Measurements from ENCODE around the gene SERPING1.
"Not testable (repeated sequence)": the region's sequence is repeated elsewhere in the genome, so short reads cannot be mapped to it uniquely, and the experiment has no call there.

SERPING1 gene

DNA sequence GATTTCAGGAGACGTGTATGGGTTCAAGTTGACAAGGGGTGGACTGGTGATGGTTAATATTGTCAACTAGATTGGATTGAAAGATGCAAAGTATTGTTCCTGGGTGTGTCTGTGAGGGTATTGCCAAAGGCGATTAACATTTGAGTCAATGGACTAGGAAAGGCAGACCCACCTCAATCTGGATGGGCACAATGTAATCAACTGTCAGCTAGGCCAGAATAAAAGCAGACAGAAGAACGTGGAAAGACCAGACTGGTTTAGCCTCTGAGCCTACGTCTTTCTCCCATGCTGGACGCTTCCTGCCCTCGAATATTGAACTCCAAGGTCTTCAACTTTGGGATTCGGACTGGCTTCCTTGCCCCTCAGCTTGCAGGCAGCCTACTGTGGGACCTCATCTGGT is 53.9 kb downstream of the SERPING1 start:
- no peak overlapping the region for H3K4me3 ChIP-seq (replicated peaks in 1 of 2; ENCODE audit: low read depth in 2 of 2, low read length in 2 of 2)
- DNase-seq (ENCODE audit: low read depth in 2 of 2), result no peak
- TF ChIP-seq, protein P1, sequence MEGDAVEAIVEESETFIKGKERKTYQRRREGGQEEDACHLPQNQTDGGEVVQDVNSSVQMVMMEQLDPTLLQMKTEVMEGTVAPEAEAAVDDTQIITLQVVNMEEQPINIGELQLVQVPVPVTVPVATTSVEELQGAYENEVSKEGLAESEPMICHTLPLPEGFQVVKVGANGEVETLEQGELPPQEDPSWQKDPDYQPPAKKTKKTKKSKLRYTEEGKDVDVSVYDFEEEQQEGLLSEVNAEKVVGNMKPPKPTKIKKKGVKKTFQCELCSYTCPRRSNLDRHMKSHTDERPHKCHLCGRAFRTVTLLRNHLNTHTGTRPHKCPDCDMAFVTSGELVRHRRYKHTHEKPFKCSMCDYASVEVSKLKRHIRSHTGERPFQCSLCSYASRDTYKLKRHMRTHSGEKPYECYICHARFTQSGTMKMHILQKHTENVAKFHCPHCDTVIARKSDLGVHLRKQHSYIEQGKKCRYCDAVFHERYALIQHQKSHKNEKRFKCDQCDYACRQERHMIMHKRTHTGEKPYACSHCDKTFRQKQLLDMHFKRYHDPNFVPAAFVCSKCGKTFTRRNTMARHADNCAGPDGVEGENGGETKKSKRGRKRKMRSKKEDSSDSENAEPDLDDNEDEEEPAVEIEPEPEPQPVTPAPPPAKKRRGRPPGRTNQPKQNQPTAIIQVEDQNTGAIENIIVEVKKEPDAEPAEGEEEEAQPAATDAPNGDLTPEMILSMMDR (IDR thresholded peaks at IDR 0.05; ENCODE audit: low read depth, low read length), result no peak

DNA sequence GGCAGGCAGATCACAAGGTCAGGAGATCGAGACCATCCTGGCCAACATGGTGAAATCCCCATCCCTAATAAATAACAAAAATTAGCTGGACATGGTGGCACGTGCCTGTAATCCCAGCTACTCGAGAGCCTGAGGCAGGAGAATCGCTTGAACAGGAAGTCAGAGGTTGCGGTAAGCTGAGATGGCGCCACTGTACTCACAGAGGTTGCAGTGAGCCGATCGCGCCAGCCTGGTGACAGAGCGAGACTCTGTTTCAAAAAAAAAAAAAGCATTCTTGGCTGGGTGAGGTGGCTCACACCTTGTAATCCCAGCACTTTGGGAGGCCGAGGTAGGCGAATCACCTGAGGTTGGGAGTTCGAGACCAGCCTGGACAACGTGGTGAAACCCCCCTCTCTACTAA is 54.7 kb downstream of the SERPING1 start:
- not testable (repeated sequence) for H3K4me3 ChIP-seq (replicated peaks in 1 of 2; ENCODE audit: low read depth in 2 of 2, low read length in 2 of 2); DNase-seq (ENCODE audit: low read depth in 2 of 2)

DNA sequence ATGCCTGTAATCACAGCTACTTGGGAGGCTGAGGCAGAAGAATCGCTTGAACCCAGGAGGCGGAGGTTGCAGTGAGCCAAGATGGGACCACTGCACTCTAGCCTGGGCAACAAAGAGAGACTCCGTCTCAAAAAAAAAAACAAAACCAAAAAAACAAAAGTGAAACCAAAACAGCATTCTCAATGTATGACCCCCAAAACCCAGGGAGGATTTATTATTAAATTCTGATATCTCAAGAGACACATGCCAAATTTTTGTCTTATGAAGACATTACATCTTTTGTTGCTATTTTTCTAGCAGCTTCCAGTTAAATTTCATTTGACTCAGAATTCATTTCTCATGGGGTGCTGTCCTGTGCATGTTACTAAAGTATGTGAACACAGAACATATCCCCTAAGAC is 55.2 kb downstream of the SERPING1 start:
- TF ChIP-seq, protein P1 (IDR thresholded peaks at IDR 0.05; ENCODE audit: low read depth, low read length), result no peak
- DNase-seq (ENCODE audit: low read depth in 2 of 2), result peak in 1 of 2 donors; percentile 17
- no peak overlapping the region for H3K4me3 ChIP-seq (replicated peaks in 1 of 2; ENCODE audit: low read depth in 2 of 2, low read length in 2 of 2)

DNA sequence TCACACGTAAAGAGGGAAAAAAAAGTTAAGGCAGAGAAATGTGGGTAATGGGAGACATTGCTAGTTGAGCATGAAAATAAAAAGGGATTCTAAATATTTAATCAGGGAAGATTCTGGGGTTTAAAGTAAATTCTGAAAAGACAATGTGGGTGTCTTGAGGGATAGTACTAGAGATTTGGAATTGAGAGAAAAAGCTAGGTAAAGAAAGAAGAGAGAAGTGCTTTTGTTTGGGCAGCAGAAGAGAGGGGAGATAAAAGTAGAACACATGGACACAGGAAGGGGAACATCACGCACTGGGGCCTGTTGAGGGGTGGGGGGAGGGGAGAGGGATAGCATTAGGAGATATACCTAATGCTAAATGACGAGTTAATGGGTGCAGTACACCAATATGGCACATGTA is 55.7 kb downstream of the SERPING1 start:
- H3K4me3 ChIP-seq (replicated peaks in 1 of 2; ENCODE audit: low read depth in 2 of 2, low read length in 2 of 2), result no peak overlapping the region
- TF ChIP-seq, protein P1 (IDR thresholded peaks at IDR 0.05; ENCODE audit: low read depth, low read length), result no peak
- DNase-seq (ENCODE audit: low read depth in 2 of 2), result no peak

DNA sequence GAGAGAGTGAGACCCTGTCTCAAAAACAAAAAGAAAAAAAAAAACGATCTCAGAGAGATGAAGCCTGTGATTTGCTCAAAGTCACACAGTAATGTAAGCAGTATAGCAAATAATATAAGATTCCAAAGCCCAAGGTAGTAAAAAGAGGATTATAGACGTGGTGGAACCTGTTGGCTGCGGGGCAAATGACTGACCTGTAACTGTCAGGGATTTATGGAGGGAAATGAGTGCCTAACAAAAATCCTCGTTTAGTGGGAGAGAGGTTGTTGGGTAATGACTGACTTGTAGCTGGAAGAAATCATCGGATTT is 59.4 kb downstream of the SERPING1 start:
- no peak for DNase-seq (ENCODE audit: low read depth in 2 of 2)
- peak overlapping the region in 1 of 2 donors; percentile 65 for H3K4me3 ChIP-seq (replicated peaks in 1 of 2; ENCODE audit: low read depth in 2 of 2, low read length in 2 of 2)
- TF ChIP-seq, protein P1 (IDR thresholded peaks at IDR 0.05; ENCODE audit: low read depth, low read length), result no peak

DNA sequence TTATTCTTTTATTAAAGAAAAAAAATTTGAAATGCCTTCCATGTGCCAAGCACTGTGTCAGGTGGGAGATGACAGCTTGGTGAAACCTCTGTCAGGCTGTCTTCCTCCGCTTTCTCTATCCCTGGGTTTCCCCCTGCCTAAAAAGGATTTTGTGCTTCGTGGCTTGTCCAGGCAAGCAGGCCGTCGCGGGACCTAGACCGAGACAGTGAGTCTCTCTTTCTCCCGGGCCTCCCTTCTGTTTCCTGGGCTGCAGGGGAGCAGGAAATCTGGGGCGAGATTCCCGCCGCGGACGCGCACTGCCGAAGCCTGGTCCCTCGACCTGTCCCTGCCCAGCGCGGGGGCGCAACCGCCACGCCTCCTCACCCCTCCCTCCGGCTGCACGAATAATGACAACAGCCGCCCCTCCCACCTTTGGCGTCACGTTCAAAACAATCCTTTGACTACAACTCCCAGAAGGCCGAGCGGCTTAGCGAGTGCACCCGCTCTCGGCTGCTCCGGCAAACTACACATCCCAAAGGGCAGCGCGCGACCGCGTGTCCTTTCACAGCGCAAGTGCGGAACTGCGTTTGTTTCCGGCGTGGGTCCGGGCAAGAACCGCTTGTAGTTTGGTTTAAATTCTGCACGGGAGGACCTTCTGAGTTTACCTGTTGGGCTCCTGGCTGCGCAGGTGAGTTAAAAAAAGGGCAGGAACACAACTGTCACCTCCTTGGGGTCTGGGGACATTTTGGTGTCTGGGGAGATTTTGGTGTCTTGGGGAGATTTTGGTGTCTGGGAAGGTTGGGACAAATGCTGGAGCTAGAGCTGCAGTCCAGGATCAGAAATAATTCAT is 59.9 kb downstream of the SERPING1 start, which contains the start of gene CLP1:
Gene CLP1, plus strand, starts transcription at position 569 of the 829 bp plus-strand sequence. CDS start 1,715 bp downstream, outside the sequence.
- peak within 1 kb of the TSS; percentile 65 to 88 for H3K4me3 ChIP-seq (replicated peaks in 1 of 2; ENCODE audit: low read depth in 2 of 2, low read length in 2 of 2)
- TF ChIP-seq, protein P1 (IDR thresholded peaks at IDR 0.05; ENCODE audit: low read depth, low read length), result no peak
- DNase-seq (ENCODE audit: low read depth in 2 of 2), result peak; percentile 99

DNA sequence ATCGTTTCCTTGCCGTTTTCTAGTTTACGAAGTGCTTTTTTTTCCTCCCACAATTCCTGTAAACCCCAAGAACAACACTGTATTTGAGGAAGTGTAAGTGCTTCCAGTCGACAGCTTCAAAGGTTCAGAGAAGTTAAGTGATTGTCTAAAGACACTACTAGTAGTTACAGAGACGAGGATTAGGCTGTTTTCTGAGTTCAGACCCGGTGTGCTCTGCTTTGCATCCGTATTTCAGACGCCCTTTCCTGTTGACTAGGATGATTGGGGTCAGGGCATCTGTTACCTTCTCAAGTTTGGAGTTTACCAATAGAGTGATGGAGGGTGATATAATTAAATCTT is 60.5 kb downstream of the SERPING1 start:
- TF ChIP-seq, protein P1 (IDR thresholded peaks at IDR 0.05; ENCODE audit: low read depth, low read length), result no peak
- H3K4me3 ChIP-seq (replicated peaks in 1 of 2; ENCODE audit: low read depth in 2 of 2, low read length in 2 of 2), result peak overlapping the region; percentile 65 to 88
- no peak for DNase-seq (ENCODE audit: low read depth in 2 of 2)
